Smooth muscle cell (in vitro differentiated cells): Measurements from ENCODE around the gene GGCT. TPM values are rescaled to one million over a fixed set of nuclear protein-coding genes. Genes with fewer than 3 reads are reported as not detected.

ENCODE experiments used
- DNase-seq: peaks from one replicate; lab custom pipeline; 2025; ENCODE audit not compliant: unreplicated experiment; lab: John Stamatoyannopoulos, UW
- H2AFZ ChIP-seq: fragments of 200-600 bp; sonication (generic); 2 replicates; pipeline ENCODE4 v1.6.0; 2016; ENCODE audit warnings: antibody characterized with exemption, low read depth, mild to moderate bottlenecking
- H3F3A ChIP-seq: fragments of 200-600 bp; sonication (generic); 2 replicates; pipeline ENCODE4 v1.6.0; 2017; ENCODE audit warnings: antibody characterized with exemption, low read depth
- H3K27ac ChIP-seq: fragments of 200-600 bp; sonication (generic); 2 replicates; pipeline ENCODE4 v1.5.1; 2016; ENCODE audit warnings: low read depth, mild to moderate bottlenecking
- H3K27me3 ChIP-seq: fragments of 200-600 bp; sonication (generic); 2 replicates; pipeline ENCODE4 v1.6.1; 2016; ENCODE audit warnings: low read depth, mild to moderate bottlenecking
- H3K36me3 ChIP-seq: fragments of 200-600 bp; sonication (generic); 2 replicates; pipeline ENCODE4 v1.5.1; 2016; ENCODE audit warnings: low read depth
- H3K4me1 ChIP-seq: fragments of 200-600 bp; sonication (generic); 2 replicates; pipeline ENCODE4 v1.5.1; 2016; ENCODE audit warnings: low read depth
- H3K4me2 ChIP-seq: fragments of 200-600 bp; sonication (generic); 2 replicates; pipeline ENCODE4 v1.6.0; 2016; ENCODE audit warnings: mild to moderate bottlenecking
- H3K4me3 ChIP-seq: fragments of 200-600 bp; sonication (generic); 2 replicates; pipeline ENCODE4 v1.5.1; 2016; ENCODE audit warnings: mild to moderate bottlenecking
- H3K79me2 ChIP-seq: fragments of 200-600 bp; sonication (generic); 2 replicates; pipeline ENCODE4 v1.6.0; 2016; ENCODE audit warnings: low read depth, mild to moderate bottlenecking
- H3K9ac ChIP-seq: fragments of 200-600 bp; sonication (generic); 2 replicates; pipeline ENCODE4 v1.6.0; 2016; ENCODE audit warnings: low read depth
- H3K9me3 ChIP-seq: fragments of 200-600 bp; sonication (generic); replicated peaks from 2 replicates; pipeline ENCODE4 v1.5.1; 2016; ENCODE audit warnings: low read depth
- H4K20me1 ChIP-seq: fragments of 200-600 bp; sonication (generic); 2 replicates; pipeline ENCODE4 v1.6.0; 2016; ENCODE audit warnings: low read depth
- CTCF ChIP-seq: fragments of 200-600 bp; sonication (generic); IDR thresholded peaks from 2 replicates; pipeline ENCODE4 v1.5.1; 2017; ENCODE audit warnings: borderline replicate concordance, mild to moderate bottlenecking, antibody characterized with exemption; ENCODE audit not compliant: insufficient read depth, poor library complexity, severe bottlenecking
- WGBS: methylation state at CpG from one replicate; pipeline ENCODE4 v1.1.7; 2016; ENCODE audit warnings: low lambda C conversion rate; 5-methylcytosine and 5-hydroxymethylcytosine counted together
- polyA plus RNA-seq: library from polyadenylated mRNA; unstranded; fragments of >200 nt; fragmentation: Nextera tagmentation; extraction: Ambion mirVana; gene quantifications from 2 replicates; pipeline ENCODE4 v1.2.1, GENCODE V29; 2016
- total RNA-seq: library from RNA; depleted of rRNA; stranded (reverse); fragments of >200 nt; gene quantifications from 2 replicates; pipeline ENCODE4 v1.2.3, GENCODE V29; 2014

Gene GGCT
- total RNA-seq (41.4 and 53.1 TPM in 2 replicates), polyA plus RNA-seq (36.9 and 39.3 TPM in 2 replicates)

GRCh38 chr7:30504301-30505173 is at the start of gene GGCT:
GGCT (minus strand) TSS chr7:30504829; CDS start chr7:30504709, 120 bp downstream.
- no peaks in the 10 kb centered on the region for H3K36me3 ChIP-seq
- peak within 1 kb of the TSS; percentile 96 for H3K4me2 ChIP-seq
- peaks cover 9% of the 10 kb centered on the region for H3K4me1 ChIP-seq
- H3K9me3 ChIP-seq = no peaks in the 10 kb centered on the region
- peaks cover 12% of the 10 kb centered on the region for H4K20me1 ChIP-seq
- TF ChIP-seq CTCF = no peak
- peaks cover 37% of the 10 kb centered on the region for H3K79me2 ChIP-seq
- peak within 1 kb of the TSS; percentile 83 for H3K9ac ChIP-seq
- H3K27me3 ChIP-seq = no peaks in the 10 kb centered on the region
- peak within 1 kb of the TSS; percentile 73 for H3K4me3 ChIP-seq
- H3F3A ChIP-seq = no peaks in the 10 kb centered on the region
- peak; percentile 83 for DNase-seq
- H2AFZ ChIP-seq = peak within 1 kb of the TSS; percentile 77
- 4% methylated on average over 64 of the region's 64 CpGs for WGBS
- H3K27ac ChIP-seq = peak within 1 kb of the TSS; percentile 22

DNA sequence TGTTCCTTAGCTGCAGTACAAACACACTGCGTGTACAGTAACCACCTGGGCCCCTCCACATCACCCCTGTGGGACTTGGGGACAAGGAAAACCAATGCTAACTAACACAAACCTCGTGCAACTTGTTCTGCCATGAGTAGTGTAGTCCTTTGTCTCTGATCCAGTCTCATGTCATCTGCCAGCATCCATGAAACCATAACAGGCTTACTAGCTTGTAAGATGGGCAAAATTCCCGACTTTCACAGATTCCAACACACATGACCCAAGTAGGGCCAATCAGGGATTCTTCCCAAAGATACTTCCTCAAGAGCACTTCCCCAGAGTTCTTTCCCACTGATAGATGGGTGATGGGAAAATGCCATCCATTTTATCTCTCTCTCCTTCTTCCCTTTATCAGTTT is 48.9 kb upstream of the GGCT start:
- TF ChIP-seq CTCF = no peak
- H3K4me3 ChIP-seq = no peak overlapping the region
- no peak overlapping the region for H2AFZ ChIP-seq
- no peaks in the 10 kb centered on the region for H4K20me1 ChIP-seq
- no peaks in the 10 kb centered on the region for H3K9me3 ChIP-seq
- no peaks in the 10 kb centered on the region for H3K36me3 ChIP-seq
- H3F3A ChIP-seq = no peaks in the 10 kb centered on the region
- H3K4me1 ChIP-seq = peaks cover 35% of the 10 kb centered on the region
- H3K4me2 ChIP-seq = no peak overlapping the region
- H3K9ac ChIP-seq = no peak overlapping the region
- 90% methylated on average over 3 of the region's 3 CpGs for WGBS
- no peak for DNase-seq
- H3K79me2 ChIP-seq = no peaks in the 10 kb centered on the region
- H3K27ac ChIP-seq = no peak overlapping the region
- H3K27me3 ChIP-seq = no peaks in the 10 kb centered on the region

GRCh38 chr7:30553141-30553540 is 48.5 kb upstream of the GGCT start:
- Histone ChIP-seq H3K36me3 (no peaks in the 10 kb centered on the region), H3F3A (no peaks in the 10 kb centered on the region), H3K9ac (no peak overlapping the region), H3K9me3 (no peaks in the 10 kb centered on the region), H3K27ac (no peak overlapping the region), H4K20me1 (no peaks in the 10 kb centered on the region), H3K27me3 (no peaks in the 10 kb centered on the region), H2AFZ (no peak overlapping the region), H3K4me3 (no peak overlapping the region), H3K4me2 (no peak overlapping the region), H3K79me2 (no peaks in the 10 kb centered on the region), H3K4me1 (peaks cover 35% of the 10 kb centered on the region)
- DNase-seq = no peak
- no peak for TF ChIP-seq CTCF
